ENCODE results near the gene ITGAE. TPM values are rescaled to one million over a fixed set of nuclear protein-coding genes. Genes with fewer than 3 reads are reported as not detected.

Gene ITGAE
- total and polyA plus RNA-seq, 2 donors from 2014 or later: 16.5 to 46.3 TPM

DNA sequence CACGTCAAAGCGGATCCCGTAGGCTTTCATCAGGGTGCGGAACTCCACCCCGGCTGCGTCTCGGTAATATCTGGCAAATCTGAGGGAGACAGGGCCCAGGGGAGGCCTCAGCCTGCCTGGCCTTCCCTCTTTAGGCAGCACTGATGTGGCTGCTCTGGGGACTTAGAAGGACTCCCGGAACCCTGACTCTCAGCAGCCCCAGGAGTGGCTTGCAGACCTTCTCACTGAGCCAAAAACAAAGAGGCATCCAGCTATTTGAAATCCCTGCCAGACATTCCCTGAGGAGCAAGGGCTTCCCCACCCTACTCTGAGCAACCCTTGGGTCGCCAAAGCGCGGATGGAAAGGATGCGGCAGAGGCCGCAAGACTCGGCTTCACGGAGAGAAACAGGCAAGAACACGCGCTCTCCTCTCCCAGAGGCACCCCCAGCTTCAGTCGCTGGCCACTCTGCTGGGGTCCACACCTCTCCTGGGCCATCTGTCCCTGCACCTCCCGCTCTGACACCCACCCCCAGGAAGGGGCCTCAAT lies 112.9 kb downstream of the ITGAE start:
- DNase-seq (peak in 1 of 5 donors; percentile 62), FAIRE-seq (no peak)
- Histone ChIP-seq H3K9ac (ENCODE audit: low read length in 3 of 3) (no peak overlapping the region), H3K9me3 (ENCODE audit: control insufficient read depth in 2 of 3, insufficient read depth in 1 of 3, low read length in 3 of 3) (no peaks in the 10 kb centered on the region), H3K27me3 (ENCODE audit: control insufficient read depth, insufficient read depth, low read length) (peaks cover 3% of the 10 kb centered on the region), H3K4me3 (ENCODE audit: low read length in 3 of 3) (no peak overlapping the region), H3K4me1 (ENCODE audit: control insufficient read depth in 2 of 3, insufficient read depth in 2 of 3, low read depth in 1 of 3, low read length in 3 of 3) (no peaks in the 10 kb centered on the region), H3K27ac (ENCODE audit: low read depth in 2 of 2, low read length in 2 of 2) (no peak overlapping the region), H3K36me3 (ENCODE audit: control insufficient read depth in 2 of 3, insufficient read depth in 3 of 3, low read length in 3 of 3) (no peaks in the 10 kb centered on the region)
- intact Hi-C loops (cut with DNase I): no loop called here
- TF ChIP-seq, protein P1, sequence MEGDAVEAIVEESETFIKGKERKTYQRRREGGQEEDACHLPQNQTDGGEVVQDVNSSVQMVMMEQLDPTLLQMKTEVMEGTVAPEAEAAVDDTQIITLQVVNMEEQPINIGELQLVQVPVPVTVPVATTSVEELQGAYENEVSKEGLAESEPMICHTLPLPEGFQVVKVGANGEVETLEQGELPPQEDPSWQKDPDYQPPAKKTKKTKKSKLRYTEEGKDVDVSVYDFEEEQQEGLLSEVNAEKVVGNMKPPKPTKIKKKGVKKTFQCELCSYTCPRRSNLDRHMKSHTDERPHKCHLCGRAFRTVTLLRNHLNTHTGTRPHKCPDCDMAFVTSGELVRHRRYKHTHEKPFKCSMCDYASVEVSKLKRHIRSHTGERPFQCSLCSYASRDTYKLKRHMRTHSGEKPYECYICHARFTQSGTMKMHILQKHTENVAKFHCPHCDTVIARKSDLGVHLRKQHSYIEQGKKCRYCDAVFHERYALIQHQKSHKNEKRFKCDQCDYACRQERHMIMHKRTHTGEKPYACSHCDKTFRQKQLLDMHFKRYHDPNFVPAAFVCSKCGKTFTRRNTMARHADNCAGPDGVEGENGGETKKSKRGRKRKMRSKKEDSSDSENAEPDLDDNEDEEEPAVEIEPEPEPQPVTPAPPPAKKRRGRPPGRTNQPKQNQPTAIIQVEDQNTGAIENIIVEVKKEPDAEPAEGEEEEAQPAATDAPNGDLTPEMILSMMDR (IDR thresholded peaks at IDR 0.05; ENCODE audit: borderline replicate concordance, extremely low read depth, insufficient read depth): no peak

DNA sequence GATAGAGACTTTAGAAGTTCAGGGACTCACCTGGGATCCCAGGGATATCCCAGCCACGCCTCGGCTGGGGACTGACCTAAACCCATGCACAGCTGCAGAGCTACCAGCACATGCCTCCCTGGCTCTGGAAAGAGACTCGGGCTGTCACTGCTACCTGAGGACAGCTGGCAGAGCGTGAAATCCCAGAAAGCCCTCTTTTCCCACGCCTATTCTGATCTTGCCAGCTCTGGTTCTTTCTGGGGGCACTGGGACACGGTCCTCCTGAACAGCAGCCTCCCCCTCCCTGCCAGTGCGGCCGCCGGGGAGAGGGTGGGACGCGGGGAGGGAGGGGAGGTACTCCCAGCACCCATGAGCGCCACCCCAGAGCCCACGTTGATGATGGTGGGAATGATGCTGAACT lies 115.8 kb downstream of the ITGAE start:
- FAIRE-seq: no peak
- DNase-seq: peak in 1 of 5 donors; percentile 33
- TF ChIP-seq, protein P1 (IDR thresholded peaks at IDR 0.05; ENCODE audit: borderline replicate concordance, extremely low read depth, insufficient read depth): no peak

DNA sequence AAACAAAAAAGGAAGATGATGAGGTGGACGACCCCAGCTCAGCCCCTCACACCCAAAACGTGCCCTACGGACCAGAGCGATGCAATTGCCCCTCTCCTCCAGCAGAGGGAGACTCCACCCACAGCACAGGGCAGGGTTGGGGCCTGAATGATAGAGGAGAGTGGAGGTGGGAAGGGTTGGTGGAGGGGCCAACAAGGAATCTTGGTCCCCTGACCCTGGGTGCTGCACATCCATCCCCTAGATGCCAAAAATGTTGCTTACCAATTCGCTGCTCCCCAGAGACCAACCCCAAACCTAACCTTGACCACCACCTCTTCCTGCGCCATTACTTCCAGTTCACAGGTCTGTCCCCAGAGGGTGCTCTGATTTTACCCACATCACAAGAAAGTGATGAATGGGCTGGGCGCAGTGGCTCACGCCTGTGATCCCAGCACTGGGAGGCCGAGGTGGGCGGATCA lies 117.9 kb downstream of the ITGAE start:
- TF ChIP-seq, protein P1 (IDR thresholded peaks at IDR 0.05; ENCODE audit: borderline replicate concordance, extremely low read depth, insufficient read depth): peak; percentile 83
- H3K9ac ChIP-seq (ENCODE audit: low read length in 3 of 3): no peak overlapping the region
- H3K27me3 ChIP-seq (ENCODE audit: control insufficient read depth, insufficient read depth, low read length): peaks cover 3% of the 10 kb centered on the region
- H3K4me3 ChIP-seq (ENCODE audit: low read length in 3 of 3): no peak overlapping the region
- no peak overlapping the region for H3K27ac ChIP-seq (ENCODE audit: low read depth in 2 of 2, low read length in 2 of 2)
- no peaks in the 10 kb centered on the region for H3K9me3 ChIP-seq (ENCODE audit: control insufficient read depth in 2 of 3, insufficient read depth in 1 of 3, low read length in 3 of 3)
- DNase-seq: peak in 1 of 5 donors; percentile 62
- no peaks in the 10 kb centered on the region for H3K4me1 ChIP-seq (ENCODE audit: control insufficient read depth in 2 of 3, insufficient read depth in 2 of 3, low read depth in 1 of 3, low read length in 3 of 3)
- no peaks in the 10 kb centered on the region for H3K36me3 ChIP-seq (ENCODE audit: control insufficient read depth in 2 of 3, insufficient read depth in 3 of 3, low read length in 3 of 3)
- intact Hi-C loops (cut with DNase I): no loop called here
- no peak for FAIRE-seq

More for the DNA sequence above, 115.8 kb downstream of the ITGAE start:
- H3K9ac ChIP-seq (ENCODE audit: low read length in 3 of 3): no peak overlapping the region
- no peak overlapping the region for H3K27ac ChIP-seq (ENCODE audit: low read depth in 2 of 2, low read length in 2 of 2)
- H3K9me3 ChIP-seq (ENCODE audit: control insufficient read depth in 2 of 3, insufficient read depth in 1 of 3, low read length in 3 of 3): no peaks in the 10 kb centered on the region
- intact Hi-C loops (cut with DNase I): no loop called here
- H3K27me3 ChIP-seq (ENCODE audit: control insufficient read depth, insufficient read depth, low read length): peaks cover 3% of the 10 kb centered on the region
- no peak overlapping the region for H3K4me3 ChIP-seq (ENCODE audit: low read length in 3 of 3)
- no peaks in the 10 kb centered on the region for H3K36me3 ChIP-seq (ENCODE audit: control insufficient read depth in 2 of 3, insufficient read depth in 3 of 3, low read length in 3 of 3)
- H3K4me1 ChIP-seq (ENCODE audit: control insufficient read depth in 2 of 3, insufficient read depth in 2 of 3, low read depth in 1 of 3, low read length in 3 of 3): no peaks in the 10 kb centered on the region

DNA sequence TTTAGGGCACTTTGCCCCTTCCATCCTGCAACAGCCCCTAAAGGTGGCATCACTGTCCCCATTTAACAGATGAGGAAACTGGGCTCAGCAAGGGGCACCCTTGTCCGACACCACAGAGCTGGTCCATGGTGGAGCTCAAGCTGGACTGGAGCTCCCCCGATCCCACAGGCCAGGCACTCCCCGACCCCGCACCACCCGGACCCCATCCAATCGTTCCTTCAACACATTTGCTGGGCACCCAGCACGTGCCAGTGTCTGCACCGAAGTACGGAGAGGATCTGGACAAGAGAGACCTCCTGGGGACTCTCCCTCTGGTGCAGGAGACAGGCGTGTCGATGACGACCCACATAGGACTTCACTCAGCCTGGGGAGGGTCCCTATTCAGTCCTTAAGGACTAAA lies 119.0 kb downstream of the ITGAE start:
- TF ChIP-seq, protein P1 (IDR thresholded peaks at IDR 0.05; ENCODE audit: borderline replicate concordance, extremely low read depth, insufficient read depth): no peak
- DNase-seq (peak in 1 of 5 donors; percentile 63), FAIRE-seq (no peak)
- intact Hi-C loops (cut with DNase I): no loop called here
- H3K4me3 ChIP-seq (ENCODE audit: low read length in 3 of 3): no peak overlapping the region
- H3K27ac ChIP-seq (ENCODE audit: low read depth in 2 of 2, low read length in 2 of 2): no peak overlapping the region
- no peaks in the 10 kb centered on the region for H3K9me3 ChIP-seq (ENCODE audit: control insufficient read depth in 2 of 3, insufficient read depth in 1 of 3, low read length in 3 of 3)
- no peaks in the 10 kb centered on the region for H3K4me1 ChIP-seq (ENCODE audit: control insufficient read depth in 2 of 3, insufficient read depth in 2 of 3, low read depth in 1 of 3, low read length in 3 of 3)
- H3K9ac ChIP-seq (ENCODE audit: low read length in 3 of 3): no peak overlapping the region
- H3K36me3 ChIP-seq (ENCODE audit: control insufficient read depth in 2 of 3, insufficient read depth in 3 of 3, low read length in 3 of 3): no peaks in the 10 kb centered on the region
- peaks cover 3% of the 10 kb centered on the region for H3K27me3 ChIP-seq (ENCODE audit: control insufficient read depth, insufficient read depth, low read length)

Measured in kidney (tissue), 14 donors.